Epithelial cell of esophagus (primary cell): ENCODE data around the gene EFNA4.

Experiments used
- DNase-seq: peaks from one replicate; pipeline ENCODE4 v3.0.0; 2010; ENCODE audit warnings: low read depth
- H3K4me3 ChIP-seq: 2 replicates; pipeline ENCODE4 v1.5.1; 2011; ENCODE audit warnings: mild to moderate bottlenecking, low read length, control low read depth
- TF ChIP-seq, protein P1 (sequence below): IDR thresholded peaks from 2 replicates; pipeline ENCODE4 v1.5.1; 2011; ENCODE audit warnings: low read depth, mild to moderate bottlenecking, low read length, control low read depth, inconsistent platforms; ENCODE audit not compliant: insufficient read depth; ENCODE audit errors: missing control alignments

EFNA4 gene

DNA sequence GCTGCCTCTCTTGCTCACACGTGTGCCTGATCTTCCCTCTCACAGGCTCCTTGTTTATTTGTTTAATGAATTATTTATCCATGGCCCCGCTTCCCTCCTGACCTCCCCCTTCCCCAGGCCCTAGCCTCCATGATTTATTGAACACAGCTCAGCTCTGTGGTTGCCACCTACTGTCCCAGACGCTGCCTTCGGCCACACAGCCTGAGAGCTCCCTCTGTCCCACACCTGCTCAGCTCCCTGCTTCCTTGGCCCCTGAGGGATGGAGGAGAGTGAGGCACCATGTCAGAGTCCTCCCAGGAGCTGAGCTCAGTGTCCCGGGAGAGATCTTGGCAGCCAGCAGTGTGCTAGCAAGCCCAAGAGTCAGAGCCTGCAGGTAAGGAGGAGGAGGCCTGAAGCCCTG is 12.0 kb downstream of the EFNA4 start:
- TF ChIP-seq, protein P1, sequence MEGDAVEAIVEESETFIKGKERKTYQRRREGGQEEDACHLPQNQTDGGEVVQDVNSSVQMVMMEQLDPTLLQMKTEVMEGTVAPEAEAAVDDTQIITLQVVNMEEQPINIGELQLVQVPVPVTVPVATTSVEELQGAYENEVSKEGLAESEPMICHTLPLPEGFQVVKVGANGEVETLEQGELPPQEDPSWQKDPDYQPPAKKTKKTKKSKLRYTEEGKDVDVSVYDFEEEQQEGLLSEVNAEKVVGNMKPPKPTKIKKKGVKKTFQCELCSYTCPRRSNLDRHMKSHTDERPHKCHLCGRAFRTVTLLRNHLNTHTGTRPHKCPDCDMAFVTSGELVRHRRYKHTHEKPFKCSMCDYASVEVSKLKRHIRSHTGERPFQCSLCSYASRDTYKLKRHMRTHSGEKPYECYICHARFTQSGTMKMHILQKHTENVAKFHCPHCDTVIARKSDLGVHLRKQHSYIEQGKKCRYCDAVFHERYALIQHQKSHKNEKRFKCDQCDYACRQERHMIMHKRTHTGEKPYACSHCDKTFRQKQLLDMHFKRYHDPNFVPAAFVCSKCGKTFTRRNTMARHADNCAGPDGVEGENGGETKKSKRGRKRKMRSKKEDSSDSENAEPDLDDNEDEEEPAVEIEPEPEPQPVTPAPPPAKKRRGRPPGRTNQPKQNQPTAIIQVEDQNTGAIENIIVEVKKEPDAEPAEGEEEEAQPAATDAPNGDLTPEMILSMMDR = no peak
- no peak for DNase-seq
- no peak overlapping the region for H3K4me3 ChIP-seq

DNA sequence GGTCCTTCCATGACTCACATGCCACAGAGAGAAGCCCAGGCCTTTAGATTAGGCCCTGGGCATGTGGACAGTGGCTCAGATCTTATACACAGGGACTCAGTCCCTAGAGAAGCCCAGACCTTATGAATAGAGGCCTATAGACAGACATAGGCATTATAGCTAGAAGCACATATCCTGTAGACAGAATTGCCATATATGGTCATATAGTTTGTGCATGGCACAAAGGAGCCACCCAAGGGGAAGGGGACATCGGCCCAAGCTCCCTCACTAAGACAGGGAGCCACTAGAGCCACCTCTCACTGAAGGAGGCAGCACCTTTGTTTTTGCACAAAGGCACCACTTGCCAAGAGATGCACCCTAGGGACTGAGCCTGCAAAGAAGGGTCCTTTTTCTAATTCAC is 12.8 kb downstream of the EFNA4 start:
- no peak for DNase-seq
- no peak overlapping the region for H3K4me3 ChIP-seq
- TF ChIP-seq, protein P1 = no peak

DNA sequence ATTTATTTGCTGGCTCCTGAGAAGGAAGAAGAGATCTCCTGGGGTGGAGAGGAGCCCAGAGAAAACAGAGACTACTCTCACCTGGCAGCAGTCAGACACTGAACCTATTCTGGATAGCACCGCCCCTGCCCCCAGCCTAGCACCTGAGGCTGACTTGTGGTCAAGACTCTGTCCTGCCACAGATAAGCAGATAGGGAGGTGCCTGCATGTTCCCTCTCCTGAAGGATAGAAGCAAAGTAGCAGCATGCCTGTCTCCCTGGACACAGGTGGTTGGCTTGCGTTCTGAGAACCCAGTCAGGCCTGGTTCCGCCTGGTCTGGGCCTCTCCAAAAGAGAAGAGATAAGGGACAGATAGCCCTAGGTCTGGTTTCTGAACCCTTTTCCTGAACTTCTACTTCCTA is 13.8 kb downstream of the EFNA4 start:
- DNase-seq = no peak
- no peak overlapping the region for H3K4me3 ChIP-seq
- TF ChIP-seq, protein P1 = no peak

DNA sequence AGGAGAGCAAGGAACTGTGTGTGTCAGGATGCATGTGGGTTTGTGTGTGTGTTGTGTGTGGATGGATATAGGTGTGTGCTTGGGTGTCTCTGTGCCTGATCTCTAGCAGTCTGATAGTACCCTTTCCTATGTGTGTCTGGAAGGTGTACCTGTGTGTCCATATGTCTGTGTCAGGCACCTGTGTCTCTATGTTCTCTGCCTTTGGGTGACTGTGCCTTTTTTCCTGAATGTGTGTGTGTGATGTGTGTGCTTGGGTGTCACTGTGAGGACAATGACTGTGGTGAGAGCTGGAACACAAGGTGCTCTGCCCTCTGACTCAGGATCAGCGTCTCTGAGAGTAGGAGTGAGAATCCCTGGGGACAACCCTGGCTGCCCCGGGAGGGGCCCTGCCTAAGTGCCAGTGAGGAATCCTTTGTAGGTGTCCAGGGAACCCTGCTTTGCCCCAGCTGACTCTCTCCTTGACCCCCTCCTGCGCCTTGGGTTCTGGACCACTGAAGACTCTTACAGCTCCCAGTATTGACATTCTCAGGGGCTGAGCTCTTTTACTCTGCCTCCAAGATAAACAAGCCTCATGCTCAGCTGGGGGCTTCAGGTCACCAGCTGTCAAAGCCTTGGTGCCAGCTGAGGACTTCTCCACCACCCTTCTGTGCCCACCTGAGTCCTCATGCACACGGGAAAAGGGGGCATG is 14.4 kb downstream of the EFNA4 start:
- H3K4me3 ChIP-seq = peak overlapping the region; percentile 35
- TF ChIP-seq, protein P1 = no peak
- DNase-seq = peak; percentile 41

DNA sequence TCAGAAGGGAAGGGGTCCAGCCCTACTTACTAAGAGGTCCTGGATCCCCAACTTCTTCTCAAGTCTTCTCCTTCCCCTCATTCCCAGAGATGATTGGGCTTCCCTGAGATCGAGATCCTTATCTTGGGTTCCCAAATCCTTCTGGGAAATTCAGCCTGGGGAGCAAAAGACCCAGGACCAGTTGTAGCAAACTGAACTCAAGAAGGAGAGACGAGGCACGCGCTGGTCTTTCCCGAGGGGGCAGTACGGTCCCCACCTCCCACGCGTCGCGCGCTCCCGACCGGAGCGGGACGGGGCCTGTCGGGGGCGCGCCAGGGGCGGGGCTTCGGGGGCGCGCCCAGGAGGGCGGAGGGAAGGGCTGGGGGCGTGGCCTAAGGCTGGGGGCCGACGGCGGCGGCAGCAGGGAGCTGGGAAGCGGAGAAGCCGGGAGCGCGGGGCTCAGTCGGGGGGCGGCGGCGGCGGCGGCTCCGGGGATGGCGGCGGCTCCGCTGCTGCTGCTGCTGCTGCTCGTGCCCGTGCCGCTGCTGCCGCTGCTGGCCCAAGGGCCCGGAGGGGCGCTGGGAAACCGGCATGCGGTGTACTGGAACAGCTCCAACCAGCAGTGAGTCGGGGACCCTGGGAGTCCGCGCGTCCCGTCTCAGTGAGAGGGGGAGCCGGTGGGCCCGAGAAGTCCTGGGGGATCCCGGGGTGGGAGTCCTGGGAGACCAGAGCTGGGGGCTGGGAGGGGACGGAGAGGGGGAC is 15.1 kb downstream of the EFNA4 start, which contains the start of gene EFNA3:
Gene EFNA3, plus strand, starts transcription at position 369 of the 741 bp plus-strand sequence. Its CDS starts 105 bp downstream, at position 474.
- peak within 1 kb of the TSS; percentile 61 for H3K4me3 ChIP-seq
- TF ChIP-seq, protein P1 = no peak
- DNase-seq = peak; percentile 77

DNA sequence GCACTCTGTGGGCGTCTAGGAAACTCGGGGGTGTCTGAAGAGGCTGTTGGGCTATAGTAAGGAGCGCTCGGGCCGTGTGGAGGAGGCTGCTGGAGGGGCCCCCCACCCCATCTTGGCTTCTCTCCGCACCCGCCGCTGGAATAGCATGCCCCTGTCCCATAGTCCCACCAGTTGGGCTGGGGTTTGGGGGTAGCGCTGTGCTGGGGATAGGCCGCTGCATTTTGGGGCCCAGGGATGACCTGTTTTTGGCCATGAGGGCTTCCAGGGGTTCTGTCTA is 15.6 kb downstream of the EFNA4 start:
- peak overlapping the region; percentile 61 for H3K4me3 ChIP-seq
- DNase-seq = no peak
- TF ChIP-seq, protein P1 = no peak
